H1 (cell line): Measurements from ENCODE around the gene GRM4. TPM values are rescaled to one million over a fixed set of nuclear protein-coding genes. Genes with fewer than 3 reads are reported as not detected.
A peak's percentile ranks its signal among the peaks of the same experiment; 100 is the strongest.

ENCODE experiments used
- CTCF ChIA-PET: fragments of 300-600 bp; sonication (Branson Sonifier 250); formaldehyde crosslinking; loops from one replicate; lab custom pipeline; 2021; ENCODE audit not compliant: partially characterized antibody; lab: Charles Lee
- POLR2A ChIA-PET: fragments of 300-600 bp; sonication (Branson Sonifier 250); formaldehyde crosslinking; loops from one replicate; lab custom pipeline; 2021; ENCODE audit warnings: inconsistent platforms; ENCODE audit not compliant: partially characterized antibody; lab: Charles Lee
- DNase-seq, 2 experiments: peaks; one replicate each; pipeline versions ENCODE4 v3.0.0 to v3.0.0-alpha.2; 2010 to 2022; ENCODE audit warnings: low spot score in 2 of 2, low read depth in 1 of 2, mixed read lengths in 1 of 2
- FAIRE-seq: peaks from 2 replicates; lab custom pipeline; 2011; peaks lifted over from hg19 to GRCh38; lab: Jason Lieb, UNC
- H2AFZ ChIP-seq: 2 replicates; pipeline ENCODE4 v1.8.1; 2012; ENCODE audit warnings: low read length, inconsistent platforms
- H2AK5ac ChIP-seq: 2 replicates; pipeline ENCODE4 v1.6.1; 2013; ENCODE audit warnings: low read depth, low read length
- H2BK120ac ChIP-seq: replicated peaks from 2 replicates; pipeline ENCODE3; 2013; ENCODE audit warnings: low read depth, low read length, inconsistent platforms
- H2BK12ac ChIP-seq: 2 replicates; pipeline ENCODE4 v1.6.1; 2013; ENCODE audit warnings: low read depth, low read length
- H2BK15ac ChIP-seq: 2 replicates; pipeline ENCODE4 v1.6.1; 2013; ENCODE audit warnings: low read length
- H2BK20ac ChIP-seq: 2 replicates; pipeline ENCODE4 v1.6.1; 2013; ENCODE audit warnings: low read length
- H2BK5ac ChIP-seq: 2 replicates; pipeline ENCODE4 v1.6.1; 2013; ENCODE audit warnings: low read depth, low read length
- H3K14ac ChIP-seq: 2 replicates; pipeline ENCODE4 v1.6.1; 2013; ENCODE audit warnings: inconsistent platforms; ENCODE audit not compliant: insufficient read length
- H3K18ac ChIP-seq: 2 replicates; pipeline ENCODE4 v1.6.1; 2013; ENCODE audit warnings: low read length; ENCODE audit errors: extremely low read depth
- H3K23ac ChIP-seq: 2 replicates; pipeline ENCODE4 v1.6.1; 2013; ENCODE audit warnings: inconsistent platforms; ENCODE audit not compliant: insufficient read length
- H3K23me2 ChIP-seq: 2 replicates; pipeline ENCODE4 v1.6.1; 2013; ENCODE audit warnings: low read depth, low read length
- H3K27ac ChIP-seq: 2 replicates; pipeline ENCODE4 v1.6.1; 2011; ENCODE audit warnings: low read depth, low read length, inconsistent platforms
- H3K27me3 ChIP-seq, 4 experiments: replicated peaks in 1 of 4; 1 replicate in 1 of 4; 2 replicates in 3 of 4; pipeline versions ENCODE4 v1.6.1 to v1.8.1; 2011 to 2013; ENCODE audit warnings: low read length in 3 of 4, mild to moderate bottlenecking in 3 of 4, inconsistent platforms in 2 of 4, mixed read lengths in 2 of 4, moderate library complexity in 1 of 4; ENCODE audit not compliant: control insufficient read depth in 3 of 4, insufficient read depth in 3 of 4; ENCODE audit errors: extremely low read depth in 1 of 4
- H3K36me3 ChIP-seq, 4 experiments: 2 replicates each; pipeline versions ENCODE4 v1.6.1 to v1.8.1; 2011 to 2013; ENCODE audit warnings: mild to moderate bottlenecking in 4 of 4, low read length in 3 of 4, moderate library complexity in 2 of 4, control low read depth in 1 of 4, inconsistent platforms in 1 of 4; ENCODE audit not compliant: insufficient read depth in 4 of 4, control insufficient read depth in 2 of 4
- H3K4ac ChIP-seq: replicated peaks from 2 replicates; pipeline ENCODE3; 2013; ENCODE audit warnings: low read length, low read depth, mixed read lengths, inconsistent platforms; ENCODE audit not compliant: insufficient read length
- H3K4me1 ChIP-seq, 4 experiments: replicated peaks in 1 of 4; 1 replicate in 1 of 4; 2 replicates in 3 of 4; pipeline versions ENCODE4 v1.6.1 to v1.8.1; 2011 to 2013; ENCODE audit warnings: low read length in 3 of 4, inconsistent platforms in 2 of 4, mixed read lengths in 1 of 4; ENCODE audit not compliant: insufficient read depth in 4 of 4, control insufficient read depth in 3 of 4
- H3K4me2 ChIP-seq, 2 experiments: 2 replicates each; pipeline versions ENCODE4 v1.6.1 to v1.8.1; 2011 to 2013; ENCODE audit warnings: low read depth in 2 of 2, low read length in 2 of 2, control low read depth in 1 of 2, inconsistent platforms in 1 of 2, mild to moderate bottlenecking in 1 of 2; ENCODE audit not compliant: insufficient read depth in 1 of 2
- H3K4me3 ChIP-seq, 4 experiments: fragments of 200-600, 300-600 bp in 1 of 4; sonication (generic), shearing (Covaris generic), sonication (Bioruptor Twin) in 1 of 4; 2 replicates each; pipeline versions ENCODE4 v1.5.1 to v1.8.1; 2011 to 2016; ENCODE audit warnings: low read length in 4 of 4, low read depth in 3 of 4, control low read depth in 2 of 4, inconsistent platforms in 2 of 4, mild to moderate bottlenecking in 2 of 4, mixed read lengths in 1 of 4, moderate library complexity in 1 of 4; ENCODE audit not compliant: insufficient read depth in 2 of 4; ENCODE audit errors: extremely low read depth in 1 of 4
- H3K56ac ChIP-seq: replicated peaks from 2 replicates; pipeline ENCODE3; 2013; ENCODE audit warnings: low read depth, mild to moderate bottlenecking, mixed read lengths, low read length, inconsistent platforms; ENCODE audit not compliant: insufficient read length
- H3K79me1 ChIP-seq: 2 replicates; pipeline ENCODE4 v1.6.1; 2013; ENCODE audit warnings: low read depth, low read length, control low read depth
- H3K79me2 ChIP-seq, 2 experiments: 2 replicates each; pipeline versions ENCODE4 v1.6.1 to v1.8.1; 2012 to 2013; ENCODE audit warnings: low read length in 2 of 2, mild to moderate bottlenecking in 2 of 2, inconsistent platforms in 1 of 2; ENCODE audit not compliant: insufficient read depth in 2 of 2, control insufficient read depth in 1 of 2
- H3K9ac ChIP-seq, 4 experiments: replicated peaks in 1 of 4; 1 replicate in 1 of 4; 2 replicates in 3 of 4; pipeline versions ENCODE4 v1.6.1 to v1.8.1; 2011 to 2013; ENCODE audit warnings: low read depth in 3 of 4, low read length in 3 of 4, control low read depth in 2 of 4, mild to moderate bottlenecking in 2 of 4, moderate library complexity in 2 of 4, inconsistent platforms in 1 of 4; ENCODE audit errors: extremely low read depth in 1 of 4
- H3K9me3 ChIP-seq, 2 experiments: 2 replicates each; pipeline versions ENCODE4 v1.6.1 to v1.8.1; 2012 to 2013; ENCODE audit warnings: mild to moderate bottlenecking in 2 of 2, moderate library complexity in 2 of 2, control low read depth in 1 of 2, inconsistent platforms in 1 of 2, low read depth in 1 of 2, low read length in 1 of 2, mixed read lengths in 1 of 2; ENCODE audit not compliant: insufficient read depth in 2 of 2
- H4K20me1 ChIP-seq, 2 experiments: replicated peaks in 1 of 2; 2 replicates each; pipeline versions ENCODE3 to v1.8.1; 2011 to 2013; ENCODE audit warnings: inconsistent platforms in 2 of 2, low read length in 2 of 2, mild to moderate bottlenecking in 1 of 2; ENCODE audit not compliant: insufficient read depth in 2 of 2, control insufficient read depth in 1 of 2
- H4K5ac ChIP-seq: 2 replicates; pipeline ENCODE4 v1.6.1; 2013; ENCODE audit warnings: low read length, low read depth, mixed read lengths, inconsistent platforms; ENCODE audit not compliant: insufficient read length
- H4K8ac ChIP-seq: 2 replicates; pipeline ENCODE4 v1.8.0; 2013; ENCODE audit warnings: mild to moderate bottlenecking, moderate library complexity, low read length, inconsistent platforms; ENCODE audit not compliant: insufficient read depth; ENCODE audit errors: extremely low read depth
- H4K91ac ChIP-seq: replicated peaks from 2 replicates; pipeline ENCODE3; 2013; ENCODE audit warnings: low read length, mixed read lengths, inconsistent platforms; ENCODE audit not compliant: insufficient read length
- BACH1 ChIP-seq: IDR thresholded peaks from 2 replicates; pipeline ENCODE4 v1.6.1; 2012; ENCODE audit warnings: low read length, improper control_type of control experiment
- KDM4A ChIP-seq: IDR thresholded peaks from one replicate; pipeline ENCODE4 v1.7.1; 2012; ENCODE audit warnings: low read depth, mild to moderate bottlenecking, moderate library complexity, low read length, inconsistent platforms; ENCODE audit not compliant: severe bottlenecking
- NANOG ChIP-seq: IDR thresholded peaks from 2 replicates; pipeline ENCODE4 v1.6.1; 2011; ENCODE audit warnings: low read length, low read depth, mild to moderate bottlenecking, inconsistent platforms; ENCODE audit not compliant: insufficient read depth, poor library complexity, severe bottlenecking
- RAD21 ChIP-seq, 2 experiments: IDR thresholded peaks in 1 of 2; conservative IDR thresholded peaks in 1 of 2; 2 replicates each; pipeline ENCODE4 v1.6.1; 2011; ENCODE audit warnings: low read depth in 2 of 2, low read length in 2 of 2, improper control_type of control experiment in 1 of 2, inconsistent platforms in 1 of 2, mild to moderate bottlenecking in 1 of 2, moderate library complexity in 1 of 2
- SAP30 ChIP-seq: fragments of 300-600 bp; sonication (generic); IDR thresholded peaks from 2 replicates; pipeline ENCODE4 v1.7.1; 2012; ENCODE audit warnings: low read length, moderate library complexity, mild to moderate bottlenecking, inconsistent platforms; ENCODE audit not compliant: insufficient read depth, insufficient replicate concordance
- TAF7 ChIP-seq: optimal IDR thresholded peaks from 2 replicates; pipeline ENCODE3; 2011; ENCODE audit warnings: low read depth, mild to moderate bottlenecking, inconsistent platforms, low read length, moderate library complexity, borderline replicate concordance
- YY1 ChIP-seq: IDR thresholded peaks from 2 replicates; pipeline ENCODE4 v1.6.1; 2011; ENCODE audit warnings: low read depth, mild to moderate bottlenecking, low read length
- WGBS, 2 experiments: shearing (Covaris generic) in 1 of 2; methylation state at CpG; one replicate each; pipeline versions ENCODE4 v1.1.6 to v1.1.7; 2013 to 2015; ENCODE audit warnings: low lambda C conversion rate in 2 of 2, mixed read lengths in 2 of 2, inconsistent platforms in 1 of 2, low coverage in 1 of 2, missing lambda C conversion rate in 1 of 2; ENCODE audit not compliant: insufficient replicate concordance in 2 of 2, insufficient coverage in 1 of 2, insufficient read length in 1 of 2; ENCODE audit errors: extremely low coverage in 1 of 2, missing lambda C conversion rate in 1 of 2; 5-methylcytosine and 5-hydroxymethylcytosine counted together
- polyA plus RNA-seq, 7 experiments: library from polyadenylated mRNA; depleted of rRNA in 3 of 7; stranded (reverse) in 5 of 7; unstranded in 2 of 7; fragments of >200 nt in 5 of 7; fragments of 200-250 nt in 2 of 7; gene quantifications; 1 replicate in 5 of 7; 2 replicates in 1 of 7; 4 replicates in 1 of 7; pipeline versions ENCODE4 v1.2.1 to v1.2.3, GENCODE V29; 2011 to 2013; ENCODE audit warnings: missing spikeins in 2 of 7, mixed read lengths in 2 of 7
- total RNA-seq: library from RNA; stranded (reverse); fragmentation: NEBNext Ultra II Directional; extraction: Animal tissue kit (Norgen Biotek cat#: 25700); gene quantifications from 2 replicates; pipeline ENCODE4 v1.2.1, GENCODE V29; 2021
- TF ChIP-seq, protein P1 (sequence below): IDR thresholded peaks from 2 replicates; pipeline ENCODE4 v1.6.1; 2012; ENCODE audit warnings: inconsistent platforms

Gene GRM4
- total and polyA plus RNA-seq, 2 of the 8 experiments (the other 6 are each of a cell fraction or from before 2014, with no cell fraction given) = 19.6 to 21.5 TPM

DNA sequence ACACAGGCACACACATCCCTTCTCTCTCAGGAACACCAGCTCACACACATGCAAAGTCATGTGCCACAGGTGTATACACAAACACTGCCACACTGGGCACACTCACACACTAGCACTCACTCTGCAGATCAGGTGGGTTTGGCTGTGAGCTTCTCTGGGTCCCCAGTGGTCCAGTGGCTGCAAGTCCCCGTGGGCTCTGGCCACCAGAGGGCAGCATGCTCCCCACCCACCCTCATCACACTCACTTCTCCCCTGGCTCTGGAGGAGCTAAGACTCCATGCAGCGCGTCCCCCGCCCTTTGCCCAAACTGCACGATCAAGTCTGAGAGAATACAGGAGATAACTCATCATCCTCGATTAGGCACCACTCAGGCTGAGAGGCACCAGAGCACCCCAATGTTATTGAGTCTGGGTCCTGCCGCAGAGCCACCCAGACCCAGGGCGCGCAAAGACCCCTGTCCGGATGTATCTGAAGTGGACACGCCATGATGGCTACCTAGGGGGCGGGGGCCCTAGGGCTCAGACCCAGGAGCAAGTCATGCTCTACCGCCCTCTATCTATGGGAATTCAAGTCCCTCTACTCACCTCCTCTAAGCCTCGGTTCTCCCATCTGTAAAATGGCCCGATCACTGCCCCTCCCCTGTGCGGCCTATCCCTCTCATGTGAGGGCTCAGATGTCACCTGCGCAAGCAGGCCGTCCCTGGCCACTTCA is 90.5 kb downstream of the GRM4 start:
- Histone ChIP-seq H3K56ac (no peak overlapping the region), H2BK5ac (peak overlapping the region; percentile 9; the same call in 1 of the 2 replicates), H3K79me1 (no peaks in the 10 kb centered on the region), H4K8ac (no peak overlapping the region), H2BK12ac (no peak overlapping the region; the same call in 1 of the 2 replicates), H2BK120ac (no peak overlapping the region), H2BK20ac (no peak overlapping the region), H3K14ac (no peak overlapping the region), H3K23me2 (no peaks in the 10 kb centered on the region), H2AFZ (no peak overlapping the region), H4K91ac (no peak overlapping the region), H3K4me1 (peaks cover 6 to 18% (median 11%) of the 10 kb centered on the region in 4 experiments), H3K36me3 (no peaks in the 10 kb centered on the region), H4K20me1 (peaks cover 0 to 2% of the 10 kb centered on the region in 2 experiments), H3K79me2 (no peaks in the 10 kb centered on the region), H2AK5ac (no peak overlapping the region), H3K18ac (peak overlapping the region; percentile 38; the same call in 1 of the 2 replicates), H3K4me2 (peak overlapping the region in 1 of 2 experiments; percentile 35; a peak in 1 of 4 replicates), H3K9me3 (no peaks in the 10 kb centered on the region), H3K27ac (no peak overlapping the region), H3K9ac (no peak overlapping the region), H3K23ac (no peak overlapping the region), H3K4me3 (no peak overlapping the region), H4K5ac (no peak overlapping the region), H2BK15ac (peak overlapping the region; percentile 98; the same call in 1 of the 2 replicates), H3K27me3 (peaks cover 0 to 2% (median 0%) of the 10 kb centered on the region in 4 experiments; a peak in 1 of 7 replicates), H3K4ac (peak overlapping the region; percentile 30)
- FAIRE-seq (no peak), DNase-seq (peak; percentile 60 to 87)
- WGBS, 2 experiments = 73% methylated on average over 18 of the region's 18 CpGs; no CpG with 5 or more reads in 1 of the 2 experiments
- ChIA-PET POLR2A (interaction anchor here (0.9 to 1.0 kb wide), 2 partner anchors 37 to 100 kb away, joined by 4 to 6 read pairs; no protein-coding TSS in a partner anchor), CTCF (interaction anchor here (0.5 to 5.2 kb wide), 45 partner anchors 7 to 1912 kb away, joined by 3 to 120 read pairs (median 5); partner anchors contain the start of gene GRM4)
- TF ChIP-seq NANOG (no peak), TAF7 (no peak), BACH1 (peak; percentile 62), SAP30 (no peak), KDM4A (no peak), RAD21 (IDR thresholded peaks at IDR 0.05 in 1 of 2, conservative IDR thresholded peaks at IDR 0.05 in 1 of 2; ENCODE audit: low read depth in 2 of 2, low read length in 2 of 2) (peak; percentile 68 to 75), YY1 (no peak)
- TF ChIP-seq, protein P1, sequence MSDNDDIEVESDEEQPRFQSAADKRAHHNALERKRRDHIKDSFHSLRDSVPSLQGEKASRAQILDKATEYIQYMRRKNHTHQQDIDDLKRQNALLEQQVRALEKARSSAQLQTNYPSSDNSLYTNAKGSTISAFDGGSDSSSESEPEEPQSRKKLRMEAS = peak; percentile 22; the same call in 1 of the 2 replicates
